ENCODE data around the gene HSDL2. TPM values are rescaled to one million over a fixed set of nuclear protein-coding genes. Genes with fewer than 3 reads are reported as not detected.

Gene HSDL2
- total RNA-seq, 1 donor from 2014 or later = 27.8 TPM

DNA sequence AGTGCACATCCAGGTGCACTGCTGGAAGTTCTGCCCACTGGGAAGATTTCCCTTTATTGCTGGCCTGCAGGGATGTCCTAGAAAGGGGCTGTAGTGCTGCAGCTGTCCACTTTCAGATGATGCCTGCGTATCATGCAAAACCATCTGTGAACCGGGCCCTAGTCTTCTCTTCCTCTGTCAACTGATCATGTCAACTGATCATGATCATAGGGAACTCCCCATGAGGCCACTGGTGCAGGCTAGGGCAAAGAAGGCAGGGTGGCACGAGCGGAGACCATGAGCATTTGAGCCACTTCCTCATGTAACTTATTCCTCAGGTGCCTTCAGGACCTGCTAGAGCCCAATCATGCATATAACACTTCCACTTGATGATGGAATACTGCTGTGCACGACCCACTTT, 4.5 kb upstream of the HSDL2 start:
- no peak for DNase-seq (ENCODE audit: low spot score, unreplicated experiment)
- Mint-ChIP-seq H3K27ac (no peak overlapping the region), H3K9me3 (ENCODE audit: low read depth) (peaks cover 8% of the 10 kb centered on the region), H3K4me1 (ENCODE audit: low read depth) (peaks cover 14% of the 10 kb centered on the region), H3K36me3 (ENCODE audit: insufficient read depth) (peaks cover 5% of the 10 kb centered on the region), H3K4me3 (ENCODE audit: low read depth) (no peak overlapping the region), H3K27me3 (no peaks in the 10 kb centered on the region)
- no peak for TF ChIP-seq CTCF (IDR thresholded peaks at IDR 0.05; ENCODE audit: unreplicated experiment)

GRCh38 chr9:112377087-112377486, 2.8 kb upstream of the HSDL2 start:
- Mint-ChIP-seq H3K27me3 (no peaks in the 10 kb centered on the region), H3K36me3 (ENCODE audit: insufficient read depth) (peaks cover 5% of the 10 kb centered on the region), H3K4me1 (ENCODE audit: low read depth) (peaks cover 17% of the 10 kb centered on the region), H3K4me3 (ENCODE audit: low read depth) (no peak overlapping the region), H3K27ac (no peak overlapping the region), H3K9me3 (ENCODE audit: low read depth) (peaks cover 4% of the 10 kb centered on the region)
- no peak for TF ChIP-seq CTCF (IDR thresholded peaks at IDR 0.05; ENCODE audit: unreplicated experiment)
- no peak for DNase-seq (ENCODE audit: low spot score, unreplicated experiment)

GRCh38 chr9:112377684-112378327, 2.1 kb upstream of the HSDL2 start:
- H3K4me3 Mint-ChIP-seq (ENCODE audit: low read depth) = no peak overlapping the region
- H3K27ac Mint-ChIP-seq = no peak overlapping the region
- no peak for TF ChIP-seq CTCF (IDR thresholded peaks at IDR 0.05; ENCODE audit: unreplicated experiment)

DNA sequence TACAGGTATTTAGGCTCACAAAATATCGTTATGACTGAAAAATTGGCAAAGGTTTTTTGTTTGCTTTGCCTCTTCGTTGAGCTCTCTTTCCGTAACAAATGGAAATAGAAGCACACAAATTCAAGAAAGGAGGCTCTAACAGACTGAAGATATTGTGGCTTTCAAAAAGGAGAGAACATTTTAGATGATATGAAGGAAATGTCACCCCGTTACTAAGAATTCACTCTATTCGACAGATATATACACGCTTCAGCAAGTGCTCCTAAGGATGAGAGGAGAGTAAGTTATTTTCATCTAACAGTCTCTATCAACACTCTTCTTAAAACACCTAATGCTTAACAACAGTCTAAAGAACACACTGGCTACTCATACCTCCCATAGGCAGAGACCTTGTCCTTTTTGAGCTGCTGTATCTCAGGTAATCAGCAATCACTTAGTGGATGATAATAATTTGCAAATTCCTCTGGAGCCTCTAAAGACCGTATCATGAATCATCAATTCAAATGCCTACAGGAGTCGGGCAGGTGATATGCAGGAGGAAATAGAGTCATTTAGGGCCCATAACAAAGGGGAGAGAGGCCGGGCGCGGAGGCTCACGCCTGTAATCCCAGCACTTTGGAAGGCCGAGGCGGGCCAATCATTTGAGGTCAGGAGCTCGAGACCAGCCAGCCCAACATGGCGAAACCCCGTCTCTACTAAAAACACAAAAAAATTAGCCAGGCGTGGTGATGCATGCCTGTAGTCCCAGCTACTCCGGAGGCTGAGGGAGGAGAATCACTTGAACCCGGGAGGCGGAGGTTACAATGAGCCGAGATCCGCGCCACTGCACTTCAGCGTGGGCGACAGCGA, 1.4 kb upstream of the HSDL2 start:
- no peaks in the 10 kb centered on the region for H3K27me3 Mint-ChIP-seq
- H3K4me1 Mint-ChIP-seq (ENCODE audit: low read depth) = peaks cover 25% of the 10 kb centered on the region
- peak overlapping the region; percentile 85 for H3K4me3 Mint-ChIP-seq (ENCODE audit: low read depth)
- peak overlapping the region; percentile 98 for H3K27ac Mint-ChIP-seq
- no peak for TF ChIP-seq CTCF (IDR thresholded peaks at IDR 0.05; ENCODE audit: unreplicated experiment)
- H3K36me3 Mint-ChIP-seq (ENCODE audit: insufficient read depth) = peaks cover 5% of the 10 kb centered on the region
- no peak for DNase-seq (ENCODE audit: low spot score, unreplicated experiment)
- H3K9me3 Mint-ChIP-seq (ENCODE audit: low read depth) = peaks cover under 1% of the 10 kb centered on the region

More at GRCh38 chr9:112377684-112378327, 2.1 kb upstream of the HSDL2 start:
- DNase-seq (ENCODE audit: low spot score, unreplicated experiment) = no peak
- Mint-ChIP-seq H3K36me3 (ENCODE audit: insufficient read depth) (peaks cover 5% of the 10 kb centered on the region), H3K9me3 (ENCODE audit: low read depth) (peaks cover 4% of the 10 kb centered on the region), H3K27me3 (no peaks in the 10 kb centered on the region), H3K4me1 (ENCODE audit: low read depth) (peaks cover 21% of the 10 kb centered on the region)

- peaks cover 5% of the 10 kb centered on the region for H3K36me3 Mint-ChIP-seq (ENCODE audit: insufficient read depth)
- peak; percentile 100 for DNase-seq (ENCODE audit: low spot score, unreplicated experiment)
- no peaks in the 10 kb centered on the region for H3K27me3 Mint-ChIP-seq
- H3K4me1 Mint-ChIP-seq (ENCODE audit: low read depth) = peaks cover 30% of the 10 kb centered on the region
- TF ChIP-seq CTCF (IDR thresholded peaks at IDR 0.05; ENCODE audit: unreplicated experiment) = no peak
- H3K27ac Mint-ChIP-seq = peak overlapping the region; percentile 98
- H3K4me3 Mint-ChIP-seq (ENCODE audit: low read depth) = peak overlapping the region; percentile 85
- H3K9me3 Mint-ChIP-seq (ENCODE audit: low read depth) = no peaks in the 10 kb centered on the region
These were observed 469 bp upstream of the HSDL2 start for GRCh38 chr9:112379177-112380101.

Data from progenitor cell of endocrine pancreas (in vitro differentiated cells).